ENCODE measurements around the gene FARP1. TPM values are rescaled to one million over a fixed set of nuclear protein-coding genes. Genes with fewer than 3 reads are reported as not detected.

FARP1 gene
- total and polyA plus RNA-seq, 2 of the 13 experiments (the other 11 are each of a cell fraction or from before 2014, with no cell fraction given) = 70.6 to 126 TPM

DNA sequence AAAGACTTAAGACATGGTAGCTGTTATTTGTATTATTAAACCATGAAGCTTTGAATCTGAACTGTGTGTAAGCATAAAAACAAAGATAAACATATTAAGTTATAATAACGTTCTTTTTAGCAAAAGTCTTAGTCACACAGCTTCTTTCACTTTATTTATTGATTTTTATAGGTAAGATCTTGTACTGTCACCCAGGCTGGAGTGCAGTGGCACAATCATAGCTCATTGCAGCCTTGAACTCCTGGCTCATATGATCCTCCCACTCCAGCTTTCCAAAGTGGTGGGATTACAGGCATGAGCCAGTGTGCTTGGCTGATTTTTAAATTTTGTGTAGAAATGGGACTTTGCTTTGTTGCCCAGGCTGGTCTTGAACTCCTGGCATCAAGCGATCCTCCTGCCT, 13.4 kb downstream of the FARP1 start:
- Histone ChIP-seq H3K4me3 (replicated peaks in 1 of 3; ENCODE audit: insufficient read depth in 1 of 3, low read depth in 2 of 3, low read length in 3 of 3) (no peak overlapping the region), H3K9ac (ENCODE audit: insufficient read depth, low read depth, low read length) (no peak overlapping the region), H4K20me1 (ENCODE audit: insufficient read depth, low read length) (peaks cover 81% of the 10 kb centered on the region), H3K27me3 (ENCODE audit: control insufficient read depth in 1 of 2, insufficient read depth in 2 of 2, low read length in 2 of 2) (no peaks in the 10 kb centered on the region), H3K27ac (ENCODE audit: extremely low read length, insufficient read depth, low read length) (peak overlapping the region; percentile 23), H3K79me2 (ENCODE audit: insufficient read depth, low read length) (peaks cover 94% of the 10 kb centered on the region), H3K36me3 (replicated peaks in 1 of 2; ENCODE audit: control insufficient read depth in 1 of 2, insufficient read depth in 2 of 2, low read length in 2 of 2) (peaks cover 7 to 37% of the 10 kb centered on the region in 2 experiments), H3K4me2 (ENCODE audit: low read depth, low read length) (no peak overlapping the region), H3K4me1 (ENCODE audit: insufficient read depth, low read length) (peaks cover 95% of the 10 kb centered on the region), H3K9me3 (ENCODE audit: low read length) (no peaks in the 10 kb centered on the region), H2AFZ (ENCODE audit: low read length) (no peak overlapping the region)
- POLR2A ChIA-PET = no interaction called here
- no TSS peak for BruUV-seq (replicated peaks)
- FAIRE-seq (no peak), ATAC-seq (peak; percentile 29; the same call in 1 of the 3 replicates), DNase-seq (ENCODE audit: low spot score) (no peak)
- TF ChIP-seq ONECUT2 (CRISPR knock-in tag; IDR thresholded peaks at IDR 0.05) (peak; percentile 70; the same call in 1 of the 2 replicates), ZFP90 (CRISPR knock-in tag; IDR thresholded peaks at IDR 0.05; ENCODE audit: borderline replicate concordance) (peak; percentile 80; the same call in 1 of the 2 replicates), ZNF496 (CRISPR knock-in tag; IDR thresholded peaks at IDR 0.05; ENCODE audit: insufficient replicate concordance) (no peak), KLF15 (CRISPR knock-in tag; IDR thresholded peaks at IDR 0.05; ENCODE audit: borderline replicate concordance) (no peak), ZNF20 (CRISPR knock-in tag; IDR thresholded peaks at IDR 0.05) (no peak)
- TF ChIP-seq, protein P1, sequence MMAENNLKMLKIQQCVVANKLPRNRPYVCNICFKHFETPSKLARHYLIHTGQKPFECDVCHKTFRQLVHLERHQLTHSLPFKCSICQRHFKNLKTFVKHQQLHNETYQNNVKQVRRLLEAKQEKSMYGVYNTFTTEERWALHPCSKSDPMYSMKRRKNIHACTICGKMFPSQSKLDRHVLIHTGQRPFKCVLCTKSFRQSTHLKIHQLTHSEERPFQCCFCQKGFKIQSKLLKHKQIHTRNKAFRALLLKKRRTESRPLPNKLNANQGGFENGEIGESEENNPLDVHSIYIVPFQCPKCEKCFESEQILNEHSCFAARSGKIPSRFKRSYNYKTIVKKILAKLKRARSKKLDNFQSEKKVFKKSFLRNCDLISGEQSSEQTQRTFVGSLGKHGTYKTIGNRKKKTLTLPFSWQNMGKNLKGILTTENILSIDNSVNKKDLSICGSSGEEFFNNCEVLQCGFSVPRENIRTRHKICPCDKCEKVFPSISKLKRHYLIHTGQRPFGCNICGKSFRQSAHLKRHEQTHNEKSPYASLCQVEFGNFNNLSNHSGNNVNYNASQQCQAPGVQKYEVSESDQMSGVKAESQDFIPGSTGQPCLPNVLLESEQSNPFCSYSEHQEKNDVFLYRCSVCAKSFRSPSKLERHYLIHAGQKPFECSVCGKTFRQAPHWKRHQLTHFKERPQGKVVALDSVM (CRISPR knock-in tag; IDR thresholded peaks at IDR 0.05) = peak; percentile 45; the same call in 1 of the 2 replicates
- in situ Hi-C loops (cut with HindIII; ENCODE audit: extremely low pct_ligation_motif_present, low pct_unique_long_range_greater_than_20kb) = no loop called here
- intact Hi-C loops (cut with micrococcal nuclease; ENCODE audit: unreplicated experiment) = no loop called here
- 69% methylated on average over 2 of the region's 2 CpGs for WGBS (ENCODE audit: low lambda C conversion rate)
- CTCF ChIA-PET (ENCODE audit: low intra/inter-chr PET ratio, low total read pairs) = no interaction called here

DNA sequence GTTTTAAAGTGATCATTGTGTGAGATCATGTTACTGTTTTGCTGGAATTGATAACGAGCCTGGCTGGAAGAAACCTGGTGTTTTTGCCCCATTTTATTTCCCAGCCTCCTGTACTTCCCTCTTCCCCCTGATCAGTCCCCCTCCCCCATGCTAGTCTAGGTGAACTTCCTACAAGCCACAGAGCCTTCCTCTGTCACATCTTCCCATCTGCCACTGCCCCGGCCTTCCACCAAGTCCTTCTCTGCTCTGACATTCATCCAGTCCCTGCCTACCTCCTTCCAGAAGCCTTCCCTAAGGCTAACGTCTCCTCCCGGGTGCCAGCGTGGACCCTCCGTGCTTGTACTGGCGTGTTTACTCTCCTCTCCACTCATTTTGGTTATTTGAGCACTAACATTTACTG, 14.3 kb downstream of the FARP1 start:
- Histone ChIP-seq H3K27ac (ENCODE audit: extremely low read length, insufficient read depth, low read length) (peak overlapping the region; percentile 19), H4K20me1 (ENCODE audit: insufficient read depth, low read length) (peaks cover 74% of the 10 kb centered on the region), H3K9ac (ENCODE audit: insufficient read depth, low read depth, low read length) (no peak overlapping the region), H3K4me2 (ENCODE audit: low read depth, low read length) (no peak overlapping the region), H3K27me3 (ENCODE audit: control insufficient read depth in 1 of 2, insufficient read depth in 2 of 2, low read length in 2 of 2) (no peaks in the 10 kb centered on the region), H3K9me3 (ENCODE audit: low read length) (no peaks in the 10 kb centered on the region), H3K79me2 (ENCODE audit: insufficient read depth, low read length) (peaks cover 96% of the 10 kb centered on the region), H3K4me3 (replicated peaks in 1 of 3; ENCODE audit: insufficient read depth in 1 of 3, low read depth in 2 of 3, low read length in 3 of 3) (no peak overlapping the region), H2AFZ (ENCODE audit: low read length) (no peak overlapping the region), H3K36me3 (replicated peaks in 1 of 2; ENCODE audit: control insufficient read depth in 1 of 2, insufficient read depth in 2 of 2, low read length in 2 of 2) (peaks cover 9 to 34% of the 10 kb centered on the region in 2 experiments), H3K4me1 (ENCODE audit: insufficient read depth, low read length) (peaks cover 96% of the 10 kb centered on the region)
- no TSS peak for BruUV-seq (replicated peaks)
- 92% methylated on average over 7 of the region's 7 CpGs for WGBS (ENCODE audit: low lambda C conversion rate)
- intact Hi-C loops (cut with micrococcal nuclease; ENCODE audit: unreplicated experiment) (no loop called here), in situ Hi-C loops (cut with HindIII; ENCODE audit: extremely low pct_ligation_motif_present, low pct_unique_long_range_greater_than_20kb) (no loop called here)
- DNase-seq (ENCODE audit: low spot score) (no peak), ATAC-seq (no peak), FAIRE-seq (no peak)
- ChIA-PET CTCF (ENCODE audit: low intra/inter-chr PET ratio, low total read pairs) (no interaction called here), POLR2A (no interaction called here)
- TF ChIP-seq, protein P2, sequence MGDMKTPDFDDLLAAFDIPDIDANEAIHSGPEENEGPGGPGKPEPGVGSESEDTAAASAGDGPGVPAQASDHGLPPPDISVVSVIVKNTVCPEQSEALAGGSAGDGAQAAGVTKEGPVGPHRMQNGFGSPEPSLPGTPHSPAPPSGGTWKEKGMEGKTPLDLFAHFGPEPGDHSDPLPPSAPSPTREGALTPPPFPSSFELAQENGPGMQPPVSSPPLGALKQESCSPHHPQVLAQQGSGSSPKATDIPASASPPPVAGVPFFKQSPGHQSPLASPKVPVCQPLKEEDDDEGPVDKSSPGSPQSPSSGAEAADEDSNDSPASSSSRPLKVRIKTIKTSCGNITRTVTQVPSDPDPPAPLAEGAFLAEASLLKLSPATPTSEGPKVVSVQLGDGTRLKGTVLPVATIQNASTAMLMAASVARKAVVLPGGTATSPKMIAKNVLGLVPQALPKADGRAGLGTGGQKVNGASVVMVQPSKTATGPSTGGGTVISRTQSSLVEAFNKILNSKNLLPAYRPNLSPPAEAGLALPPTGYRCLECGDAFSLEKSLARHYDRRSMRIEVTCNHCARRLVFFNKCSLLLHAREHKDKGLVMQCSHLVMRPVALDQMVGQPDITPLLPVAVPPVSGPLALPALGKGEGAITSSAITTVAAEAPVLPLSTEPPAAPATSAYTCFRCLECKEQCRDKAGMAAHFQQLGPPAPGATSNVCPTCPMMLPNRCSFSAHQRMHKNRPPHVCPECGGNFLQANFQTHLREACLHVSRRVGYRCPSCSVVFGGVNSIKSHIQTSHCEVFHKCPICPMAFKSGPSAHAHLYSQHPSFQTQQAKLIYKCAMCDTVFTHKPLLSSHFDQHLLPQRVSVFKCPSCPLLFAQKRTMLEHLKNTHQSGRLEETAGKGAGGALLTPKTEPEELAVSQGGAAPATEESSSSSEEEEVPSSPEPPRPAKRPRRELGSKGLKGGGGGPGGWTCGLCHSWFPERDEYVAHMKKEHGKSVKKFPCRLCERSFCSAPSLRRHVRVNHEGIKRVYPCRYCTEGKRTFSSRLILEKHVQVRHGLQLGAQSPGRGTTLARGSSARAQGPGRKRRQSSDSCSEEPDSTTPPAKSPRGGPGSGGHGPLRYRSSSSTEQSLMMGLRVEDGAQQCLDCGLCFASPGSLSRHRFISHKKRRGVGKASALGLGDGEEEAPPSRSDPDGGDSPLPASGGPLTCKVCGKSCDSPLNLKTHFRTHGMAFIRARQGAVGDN (CRISPR knock-in tag; IDR thresholded peaks at IDR 0.05) = 0 out of 2 replicates have a peak, but pooled peaks have one; percentile 13
- TF ChIP-seq RBM22 (optimal IDR thresholded peaks at IDR 0.05; ENCODE audit: low read length) (peak; percentile 80), REPIN1 (CRISPR knock-in tag; IDR thresholded peaks at IDR 0.05; ENCODE audit: borderline replicate concordance, low read depth) (no peak)

Data from HepG2 (cell line).